Muscle layer of duodenum (tissue), 2 donors: ENCODE results near the gene MALRD1.
"Not testable (repeated sequence)": the region's sequence is repeated elsewhere in the genome, so short reads cannot be mapped to it uniquely, and the experiment has no call there.

Source experiments
- H3K27ac ChIP-seq: one replicate; pipeline ENCODE4 v1.7.0; 2013; ENCODE audit warnings: mild to moderate bottlenecking, low read length
- H3K27me3 ChIP-seq: one replicate; pipeline ENCODE4 v1.7.0; 2013; ENCODE audit warnings: low read depth, mild to moderate bottlenecking, control low read depth, low read length
- H3K36me3 ChIP-seq, 2 donors: one replicate each; pipeline ENCODE4 v1.7.0; 2013; ENCODE audit warnings: low read length in 2 of 2, control low read depth in 1 of 2, mild to moderate bottlenecking in 1 of 2; ENCODE audit not compliant: insufficient read depth in 2 of 2, control insufficient read depth in 1 of 2
- H3K4me1 ChIP-seq, 2 donors: one replicate each; pipeline ENCODE4 v1.7.0; 2013; ENCODE audit warnings: low read length in 2 of 2, mild to moderate bottlenecking in 2 of 2, control low read depth in 1 of 2, moderate library complexity in 1 of 2; ENCODE audit not compliant: insufficient read depth in 2 of 2, control insufficient read depth in 1 of 2
- H3K4me3 ChIP-seq, 2 donors: one replicate each; pipeline ENCODE4 v1.7.0; 2013; ENCODE audit warnings: low read length in 2 of 2, low read depth in 1 of 2, mild to moderate bottlenecking in 1 of 2
- H3K9me3 ChIP-seq, 2 donors: one replicate each; pipeline ENCODE4 v1.7.0; 2013; ENCODE audit warnings: low read length in 2 of 2, control low read depth in 1 of 2, mild to moderate bottlenecking in 1 of 2; ENCODE audit not compliant: control insufficient read depth in 1 of 2
- donor health status: healthy.

MALRD1 gene

DNA sequence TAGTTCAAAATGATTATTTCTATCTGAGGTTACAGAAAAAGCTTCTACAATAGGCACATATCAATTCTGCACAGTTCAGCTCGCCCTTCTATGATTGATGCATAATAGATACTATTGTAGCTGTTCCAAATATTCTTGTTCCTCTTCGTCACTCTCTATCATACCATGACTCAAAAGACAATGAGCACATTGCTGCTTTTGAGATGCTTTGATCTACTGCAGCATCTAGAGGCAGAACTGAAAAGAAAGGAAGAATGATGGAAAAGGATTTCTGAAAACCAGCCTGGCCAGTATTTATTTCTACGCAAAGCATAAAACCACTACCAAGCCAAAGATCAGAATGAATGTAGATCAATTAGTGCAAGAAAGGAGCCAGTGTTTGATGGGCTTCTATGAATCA, 708.3 kb downstream of the MALRD1 start:
- H3K4me3 ChIP-seq, result no peak overlapping the region
- H3K9me3 ChIP-seq, result no peaks in the 10 kb centered on the region
- H3K27ac ChIP-seq, result no peak overlapping the region
- H3K4me1 ChIP-seq, result no peaks in the 10 kb centered on the region
- no peaks in the 10 kb centered on the region for H3K36me3 ChIP-seq
- H3K27me3 ChIP-seq, result no peaks in the 10 kb centered on the region

DNA sequence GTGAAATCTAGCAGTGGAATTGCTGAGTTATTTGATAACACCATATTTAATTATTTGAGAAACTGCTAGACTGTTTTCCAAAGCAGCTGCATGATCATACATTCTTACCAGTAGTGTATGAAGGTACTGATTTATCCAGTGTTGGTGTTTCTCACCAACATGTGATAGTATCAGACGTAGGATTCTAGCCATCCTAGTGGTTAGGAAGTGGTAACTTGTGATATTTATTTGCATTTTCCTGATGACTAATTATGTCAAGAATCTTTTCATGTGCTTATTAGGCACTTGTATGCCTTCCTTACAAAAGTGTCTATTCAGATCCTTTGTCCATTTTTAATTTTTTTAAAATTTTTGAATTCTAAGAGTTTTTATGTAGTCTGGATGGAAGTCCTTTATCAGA, 713.4 kb downstream of the MALRD1 start:
- Histone ChIP-seq H3K27ac (no peak overlapping the region), H3K36me3 (no peaks in the 10 kb centered on the region), H3K9me3 (no peaks in the 10 kb centered on the region), H3K4me3 (no peak overlapping the region), H3K27me3 (no peaks in the 10 kb centered on the region), H3K4me1 (no peaks in the 10 kb centered on the region)

DNA sequence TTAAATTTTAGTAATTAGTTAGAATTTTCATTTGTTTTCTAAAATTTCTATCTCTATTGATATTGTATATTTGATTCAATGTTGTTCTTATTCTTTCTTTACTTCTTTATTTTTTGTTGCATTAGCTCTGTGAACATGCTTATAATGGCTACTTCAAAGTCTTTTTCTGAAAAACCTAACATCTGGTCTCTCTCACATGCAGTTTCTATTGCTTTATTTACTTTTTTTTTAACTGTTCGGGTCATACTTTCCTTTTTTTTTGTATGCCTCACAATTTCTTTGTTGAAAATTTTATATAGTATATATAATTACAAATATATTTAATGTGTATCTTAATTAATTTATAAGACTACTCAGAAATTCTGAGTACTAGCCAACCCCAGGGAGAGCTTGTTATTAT, 715.5 kb downstream of the MALRD1 start:
- Histone ChIP-seq H3K4me3 (no peak overlapping the region), H3K36me3 (no peaks in the 10 kb centered on the region), H3K27ac (no peak overlapping the region), H3K27me3 (no peaks in the 10 kb centered on the region), H3K9me3 (no peaks in the 10 kb centered on the region), H3K4me1 (no peaks in the 10 kb centered on the region)

DNA sequence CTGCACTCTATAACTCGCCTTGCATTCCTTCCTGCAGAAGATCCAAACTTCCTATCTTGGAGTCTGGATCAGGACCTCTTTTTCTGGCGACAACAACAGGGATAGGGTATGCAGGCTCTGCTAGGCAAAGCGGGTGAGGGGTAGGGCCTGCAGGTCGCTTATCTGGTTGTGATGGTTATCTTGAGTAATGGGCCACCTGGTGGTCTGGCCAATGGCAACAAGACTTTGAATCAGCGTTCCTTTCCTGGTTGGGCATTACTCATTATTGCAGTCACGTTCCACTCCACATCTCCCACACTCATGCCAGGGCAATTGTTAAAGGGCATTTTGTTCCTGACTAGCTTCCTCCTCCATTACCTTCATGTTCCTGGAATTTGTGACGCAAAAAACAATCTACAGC, 719.3 kb downstream of the MALRD1 start:
- Histone ChIP-seq H3K9me3 (no peaks in the 10 kb centered on the region), H3K36me3 (no peaks in the 10 kb centered on the region), H3K27me3 (no peaks in the 10 kb centered on the region), H3K4me3 (no peak overlapping the region), H3K4me1 (no peaks in the 10 kb centered on the region), H3K27ac (no peak overlapping the region)

DNA sequence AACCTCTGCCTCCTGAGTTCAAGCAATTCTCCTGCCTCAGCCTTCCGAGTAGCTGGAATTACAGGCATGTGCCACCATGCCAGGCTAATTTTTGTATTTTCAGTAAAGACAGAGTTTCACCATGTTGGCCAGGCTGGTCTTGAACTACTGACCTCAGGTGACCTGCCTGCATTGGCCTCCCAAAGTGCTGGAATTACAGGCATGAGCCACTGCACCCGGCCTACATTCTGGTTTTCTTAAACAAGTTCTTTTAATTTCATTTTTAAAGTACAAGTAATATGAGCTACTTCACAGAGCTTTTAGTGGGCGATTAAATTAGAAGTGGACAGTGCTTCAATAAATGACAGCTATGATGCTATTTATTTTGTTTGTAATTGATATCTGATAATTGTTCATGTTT, 721.2 kb downstream of the MALRD1 start:
- H3K27me3 ChIP-seq, H3K4me1 ChIP-seq, H3K27ac ChIP-seq, H3K9me3 ChIP-seq, H3K4me3 ChIP-seq, H3K36me3 ChIP-seq: not testable (repeated sequence)

DNA sequence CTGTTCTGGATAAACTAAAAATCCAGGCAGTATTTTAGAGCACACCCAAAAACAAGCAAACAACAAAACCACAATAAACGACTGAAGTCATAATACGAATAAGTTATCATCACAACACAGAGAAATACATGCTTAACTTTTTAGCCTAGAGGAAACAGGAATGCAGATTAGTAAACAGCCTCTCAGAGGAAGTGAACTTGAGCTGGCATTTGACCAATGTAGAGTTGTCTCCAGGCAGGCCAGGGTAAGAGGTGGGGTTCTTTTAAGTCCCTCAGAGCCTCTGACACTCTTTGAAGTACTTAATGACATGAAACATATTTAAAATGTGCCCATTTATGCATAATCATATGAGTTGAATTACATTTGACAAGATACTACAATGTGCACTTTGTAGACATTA, 724.4 kb downstream of the MALRD1 start:
- Histone ChIP-seq H3K9me3 (no peaks in the 10 kb centered on the region), H3K4me3 (no peak overlapping the region), H3K27ac (no peak overlapping the region), H3K4me1 (no peaks in the 10 kb centered on the region), H3K36me3 (no peaks in the 10 kb centered on the region), H3K27me3 (no peaks in the 10 kb centered on the region)

DNA sequence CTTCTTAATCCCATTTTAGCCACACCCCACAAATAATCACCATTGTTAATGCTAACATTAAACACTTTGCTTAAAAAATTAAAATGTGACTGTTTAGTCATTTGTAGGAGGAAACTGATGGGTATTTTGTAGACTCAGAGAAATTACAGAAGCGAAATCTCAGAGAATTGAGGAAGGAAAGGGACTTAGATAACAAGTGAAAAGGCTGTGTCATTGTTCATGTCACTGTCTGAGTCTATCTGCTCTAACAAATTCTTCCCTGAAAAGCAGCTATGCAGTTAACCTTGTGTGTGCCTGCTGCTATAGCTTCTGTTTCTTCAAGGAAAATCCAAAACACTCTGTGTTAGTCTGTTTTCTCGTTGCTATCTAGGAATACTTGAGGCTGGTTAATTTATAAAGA, 726.7 kb downstream of the MALRD1 start:
- no peak overlapping the region for H3K4me3 ChIP-seq
- H3K27ac ChIP-seq, result no peak overlapping the region
- H3K9me3 ChIP-seq, result no peaks in the 10 kb centered on the region
- no peaks in the 10 kb centered on the region for H3K4me1 ChIP-seq
- H3K36me3 ChIP-seq, result no peaks in the 10 kb centered on the region
- no peaks in the 10 kb centered on the region for H3K27me3 ChIP-seq

DNA sequence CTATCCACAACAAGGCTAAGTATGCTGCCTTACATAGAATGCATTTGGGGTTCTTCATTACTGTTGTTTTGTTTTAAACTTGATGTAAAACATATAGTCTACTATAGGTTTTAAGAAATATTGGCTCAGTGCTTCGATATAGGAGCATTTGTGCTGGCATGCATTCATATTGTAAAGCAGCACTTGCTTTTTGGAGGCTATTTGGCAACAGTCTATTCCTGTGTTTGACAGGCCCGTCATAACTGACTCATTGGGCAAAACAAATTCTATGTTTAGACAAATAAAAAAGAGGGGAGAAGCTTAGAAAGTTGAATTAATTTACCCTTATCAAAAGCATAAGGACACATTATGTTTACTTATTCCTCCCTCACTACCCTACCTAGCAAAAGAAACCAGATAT, 729.2 kb downstream of the MALRD1 start:
- Histone ChIP-seq H3K9me3 (no peaks in the 10 kb centered on the region), H3K36me3 (no peaks in the 10 kb centered on the region)

DNA sequence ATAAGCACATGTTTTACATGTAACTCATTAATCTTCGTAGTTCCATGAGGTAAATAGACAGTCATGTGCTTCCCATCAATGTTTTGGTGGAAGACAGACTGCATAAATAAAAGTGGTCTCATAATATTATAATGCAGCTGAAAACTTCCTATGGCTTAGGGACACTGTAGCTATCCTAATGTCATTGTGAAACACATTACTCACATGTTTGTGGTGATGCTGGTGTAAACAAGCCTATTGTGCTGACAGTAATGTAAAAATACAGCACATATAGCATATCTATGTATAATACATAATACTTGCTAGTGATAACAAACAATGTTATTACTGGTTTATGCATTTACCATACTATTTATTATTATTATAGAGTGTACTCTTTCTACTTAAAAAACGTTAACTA, 730.4 kb downstream of the MALRD1 start:
- H3K27ac ChIP-seq, result no peak overlapping the region

More for the DNA sequence above, 729.2 kb downstream of the MALRD1 start:
- H3K4me3 ChIP-seq, result no peak overlapping the region
- no peaks in the 10 kb centered on the region for H3K27me3 ChIP-seq
- H3K4me1 ChIP-seq, result no peaks in the 10 kb centered on the region
- no peak overlapping the region for H3K27ac ChIP-seq

DNA sequence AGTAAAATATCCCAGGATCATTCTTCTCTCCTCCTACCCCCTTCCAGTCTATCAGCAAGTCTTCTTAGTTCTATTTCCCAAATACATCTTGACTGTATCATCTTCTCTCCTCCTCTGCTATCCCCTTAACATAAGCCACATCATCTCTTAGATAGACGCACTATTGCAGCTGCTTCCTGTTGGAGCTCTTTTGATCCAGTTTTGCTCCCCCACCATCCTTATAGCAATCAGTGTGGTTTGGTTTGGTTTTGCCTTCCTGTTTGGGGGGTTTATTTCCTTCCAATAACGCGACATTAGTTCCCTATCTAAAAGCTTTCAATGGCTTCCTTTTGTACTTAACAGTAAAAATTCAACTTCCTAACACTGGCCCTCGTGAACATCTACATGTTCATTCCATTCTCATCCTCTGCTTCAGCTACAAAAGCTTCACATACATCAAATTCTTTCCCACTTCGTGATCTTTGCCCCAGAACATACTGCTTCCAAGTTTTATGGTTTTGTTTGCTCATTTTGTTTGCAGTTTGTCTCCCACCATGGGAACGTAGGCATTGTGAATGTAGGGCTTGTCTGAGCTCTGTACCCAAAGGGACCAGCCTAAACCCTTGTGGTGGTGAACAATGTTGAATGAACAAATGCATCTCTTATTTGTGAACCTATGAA, 734.0 kb downstream of the MALRD1 start:
- no peaks in the 10 kb centered on the region for H3K4me1 ChIP-seq
- no peaks in the 10 kb centered on the region for H3K27me3 ChIP-seq
- no peaks in the 10 kb centered on the region for H3K9me3 ChIP-seq
- no peaks in the 10 kb centered on the region for H3K36me3 ChIP-seq
- no peak overlapping the region for H3K4me3 ChIP-seq
- H3K27ac ChIP-seq, result no peak overlapping the region

More for the DNA sequence above, 730.4 kb downstream of the MALRD1 start:
- H3K36me3 ChIP-seq, result no peaks in the 10 kb centered on the region
- H3K4me3 ChIP-seq, result no peak overlapping the region
- H3K4me1 ChIP-seq, result no peaks in the 10 kb centered on the region
- no peaks in the 10 kb centered on the region for H3K27me3 ChIP-seq
- no peaks in the 10 kb centered on the region for H3K9me3 ChIP-seq

DNA sequence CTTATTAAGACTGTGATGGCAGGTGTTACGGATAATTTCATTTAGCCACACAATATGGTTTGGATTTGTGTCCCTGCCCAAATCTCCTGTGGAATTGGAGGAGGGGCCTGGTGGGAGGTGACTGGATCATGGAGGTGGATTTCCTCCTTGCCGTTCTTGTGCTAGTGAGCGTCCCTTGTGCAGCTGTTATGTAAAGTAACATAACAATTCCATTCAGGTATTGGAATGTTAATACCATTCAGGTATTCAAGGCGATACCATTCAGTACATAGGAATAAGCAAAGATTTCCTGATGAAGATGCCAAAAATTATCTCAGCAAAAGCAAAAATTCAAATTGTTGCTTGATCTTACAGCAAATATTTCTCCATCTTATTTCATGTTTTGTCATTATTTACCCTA, 735.1 kb downstream of the MALRD1 start:
- Histone ChIP-seq H3K36me3 (no peaks in the 10 kb centered on the region), H3K4me1 (no peaks in the 10 kb centered on the region), H3K9me3 (no peaks in the 10 kb centered on the region), H3K4me3 (no peak overlapping the region), H3K27ac (no peak overlapping the region), H3K27me3 (no peaks in the 10 kb centered on the region)
